DOHH2 (cell line): ENCODE measurements around the gene BHLHA15.
A peak's percentile ranks its signal among the peaks of the same experiment; 100 is the strongest.

ENCODE experiments used
- H3F3A ChIP-seq: fragments of 200-600 bp; sonication (generic), shearing (Covaris generic); 2 replicates; pipeline ENCODE4 v1.6.0; 2016; ENCODE audit warnings: antibody characterized with exemption, mild to moderate bottlenecking; ENCODE audit not compliant: control insufficient read depth, insufficient read depth
- H3K27ac ChIP-seq: fragments of 200-600 bp; sonication (generic); 2 replicates; pipeline ENCODE4 v1.5.1; 2014; ENCODE audit warnings: low read depth, mild to moderate bottlenecking, low read length, moderate library complexity
- H3K27me3 ChIP-seq: fragments of 200-600 bp; sonication (generic); 2 replicates; pipeline ENCODE4 v1.6.1; 2014; ENCODE audit warnings: mild to moderate bottlenecking, low read length, mixed read lengths; ENCODE audit not compliant: control insufficient read depth
- H3K36me3 ChIP-seq: fragments of 200-600 bp; sonication (generic); 2 replicates; pipeline ENCODE4 v1.6.1; 2014; ENCODE audit warnings: mild to moderate bottlenecking, low read length, moderate library complexity, mixed read lengths; ENCODE audit not compliant: control insufficient read depth
- H3K4me1 ChIP-seq: fragments of 200-600 bp; sonication (generic); 2 replicates; pipeline ENCODE4 v1.6.1; 2014; ENCODE audit warnings: mild to moderate bottlenecking, low read length, mixed read lengths; ENCODE audit not compliant: control insufficient read depth
- H3K4me2 ChIP-seq: fragments of 200-600 bp; sonication (generic); 2 replicates; pipeline ENCODE4 v1.6.0; 2014; ENCODE audit warnings: mild to moderate bottlenecking, low read length, moderate library complexity
- H3K4me3 ChIP-seq: fragments of 200-600 bp; sonication (generic); 2 replicates; pipeline ENCODE4 v1.5.1; 2014; ENCODE audit warnings: mild to moderate bottlenecking, low read length, mixed read lengths
- H3K79me2 ChIP-seq: fragments of 200-600 bp; sonication (generic); 2 replicates; pipeline ENCODE4 v1.6.1; 2014; ENCODE audit warnings: mild to moderate bottlenecking, low read length, mixed read lengths; ENCODE audit not compliant: control insufficient read depth
- H3K9me2 ChIP-seq: fragments of 200-600 bp; sonication (generic); replicated peaks from 2 replicates; pipeline ENCODE4 v1.6.1; 2014; ENCODE audit warnings: mild to moderate bottlenecking, low read length, mixed read lengths; ENCODE audit not compliant: control insufficient read depth
- H3K9me3 ChIP-seq: fragments of 200-600 bp; sonication (generic); 2 replicates; pipeline ENCODE4 v1.6.1; 2014; ENCODE audit warnings: antibody characterized with exemption, low read length, mixed read lengths; ENCODE audit not compliant: control insufficient read depth, insufficient read depth
- H4K20me1 ChIP-seq: fragments of 200-600 bp; sonication (generic); 2 replicates; pipeline ENCODE4 v1.6.0; 2014; ENCODE audit warnings: low read depth, mild to moderate bottlenecking, antibody characterized with exemption, low read length, moderate library complexity; ENCODE audit not compliant: control insufficient read depth, insufficient read depth
- CTCF ChIP-seq: fragments of 200-600 bp; sonication (generic); IDR thresholded peaks from one replicate; pipeline ENCODE4 v1.5.1; 2014; ENCODE audit warnings: antibody characterized with exemption, mild to moderate bottlenecking, low read depth, low read length; ENCODE audit not compliant: poor library complexity, severe bottlenecking
- EZH2phosphoT487 ChIP-seq: fragments of 200-600 bp; sonication (generic); IDR thresholded peaks from 2 replicates; pipeline ENCODE4 v1.6.1; 2017; ENCODE audit warnings: borderline replicate concordance, mild to moderate bottlenecking, antibody characterized with exemption, low read length, moderate library complexity, mixed read lengths

Gene BHLHA15

GRCh38 chr7:98211221-98211675, at the start of gene BHLHA15:
Gene BHLHA15 (plus strand): TSS chr7:98211439. CDS start chr7:98212310, 871 bp downstream.
- no peak within 1 kb of the TSS for H3K27ac ChIP-seq
- peaks cover 17% of the 10 kb centered on the region for H3F3A ChIP-seq
- peaks cover 5% of the 10 kb centered on the region; the same call in 1 of the 2 replicates for H3K4me1 ChIP-seq
- no peaks in the 10 kb centered on the region for H3K9me3 ChIP-seq
- peaks cover 28% of the 10 kb centered on the region; the same call in 1 of the 2 replicates for H4K20me1 ChIP-seq
- H3K79me2 ChIP-seq = no peaks in the 10 kb centered on the region
- H3K4me3 ChIP-seq = no peak within 1 kb of the TSS; the same call in 1 of the 2 replicates
- no peaks in the 10 kb centered on the region for H3K9me2 ChIP-seq
- TF ChIP-seq EZH2phosphoT487 (no peak), CTCF (no peak)
- peak within 1 kb of the TSS; percentile 38; the same call in 1 of the 2 replicates for H3K4me2 ChIP-seq
- peaks cover 4% of the 10 kb centered on the region; the same call in 1 of the 2 replicates for H3K36me3 ChIP-seq
- peaks cover 18% of the 10 kb centered on the region for H3K27me3 ChIP-seq

GRCh38 chr7:98162758-98163157, 48.5 kb upstream of the BHLHA15 start:
- Histone ChIP-seq H3K27ac (no peak overlapping the region), H3K27me3 (no peaks in the 10 kb centered on the region), H3K9me2 (no peaks in the 10 kb centered on the region), H3K36me3 (peaks cover 4% of the 10 kb centered on the region; the same call in 1 of the 2 replicates), H4K20me1 (peaks cover 28% of the 10 kb centered on the region), H3K79me2 (no peaks in the 10 kb centered on the region), H3K4me3 (no peak overlapping the region), H3F3A (no peaks in the 10 kb centered on the region), H3K9me3 (no peaks in the 10 kb centered on the region), H3K4me1 (peaks cover 7% of the 10 kb centered on the region), H3K4me2 (no peak overlapping the region)
- no peak for TF ChIP-seq EZH2phosphoT487
- no peak for TF ChIP-seq CTCF

GRCh38 chr7:98163269-98163668, 48.0 kb upstream of the BHLHA15 start:
- H3K79me2 ChIP-seq = no peaks in the 10 kb centered on the region
- H3K9me3 ChIP-seq = no peaks in the 10 kb centered on the region
- peaks cover 7% of the 10 kb centered on the region for H3K4me1 ChIP-seq
- no peak for TF ChIP-seq EZH2phosphoT487
- no peak for TF ChIP-seq CTCF
- no peak overlapping the region for H3K27ac ChIP-seq
- peaks cover 4% of the 10 kb centered on the region; the same call in 1 of the 2 replicates for H3K36me3 ChIP-seq
- no peaks in the 10 kb centered on the region for H3K27me3 ChIP-seq
- no peak overlapping the region for H3K4me3 ChIP-seq
- no peaks in the 10 kb centered on the region for H3K9me2 ChIP-seq
- no peaks in the 10 kb centered on the region for H3F3A ChIP-seq
- H3K4me2 ChIP-seq = no peak overlapping the region
- H4K20me1 ChIP-seq = peaks cover 29% of the 10 kb centered on the region
